ENCODE measurements around the gene PHACTR1.

The PHACTR1 gene

DNA sequence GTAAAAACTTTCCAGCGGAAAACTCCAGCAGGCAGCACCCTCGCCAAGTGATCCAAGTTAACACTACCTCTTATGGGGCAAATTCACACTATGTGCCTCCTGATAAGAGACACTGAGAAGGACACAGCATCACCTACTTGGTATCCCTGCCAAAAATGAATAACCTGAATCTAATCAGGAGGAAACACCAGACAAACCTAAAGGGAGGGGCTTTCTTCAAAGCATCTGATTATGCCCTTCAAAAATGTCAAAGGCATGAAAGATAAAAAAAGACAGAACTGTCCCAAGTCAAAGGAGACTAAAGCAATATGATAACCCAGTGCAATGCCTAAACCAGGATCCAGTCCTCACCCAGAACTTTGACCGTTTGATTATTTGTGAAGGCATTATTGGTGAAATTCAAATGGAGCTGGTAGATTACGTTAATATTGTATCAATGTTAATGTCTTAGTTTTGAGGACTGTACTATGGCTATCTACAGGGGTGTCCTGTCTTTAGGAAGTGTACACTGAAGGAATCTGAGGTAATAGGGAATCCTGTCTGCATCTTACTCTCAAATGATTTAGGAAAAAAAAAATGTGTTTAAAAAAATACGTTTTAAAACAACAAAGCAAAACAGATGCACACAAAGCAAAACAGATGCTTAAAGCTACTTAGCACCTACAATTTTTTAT is 603.5 kb downstream of the PHACTR1 start:
- TF ChIP-seq FOXM1 (IDR thresholded peaks at IDR 0.05; ENCODE audit: borderline replicate concordance, low read depth) (no peak), EP300 (IDR thresholded peaks at IDR 0.05; ENCODE audit: borderline replicate concordance) (no peak), NFIC (IDR thresholded peaks at IDR 0.05) (no peak), ZBTB7A (IDR thresholded peaks at IDR 0.05; ENCODE audit: low read depth) (no peak), TCF12 (IDR thresholded peaks at IDR 0.05; ENCODE audit: low read depth) (no peak), TAF1 (IDR thresholded peaks at IDR 0.05; ENCODE audit: low read depth) (no peak), RAD21 (IDR thresholded peaks at IDR 0.05; ENCODE audit: low read depth) (no peak), EGR1 (IDR thresholded peaks at IDR 0.05) (no peak)
- TF ChIP-seq, protein P1, sequence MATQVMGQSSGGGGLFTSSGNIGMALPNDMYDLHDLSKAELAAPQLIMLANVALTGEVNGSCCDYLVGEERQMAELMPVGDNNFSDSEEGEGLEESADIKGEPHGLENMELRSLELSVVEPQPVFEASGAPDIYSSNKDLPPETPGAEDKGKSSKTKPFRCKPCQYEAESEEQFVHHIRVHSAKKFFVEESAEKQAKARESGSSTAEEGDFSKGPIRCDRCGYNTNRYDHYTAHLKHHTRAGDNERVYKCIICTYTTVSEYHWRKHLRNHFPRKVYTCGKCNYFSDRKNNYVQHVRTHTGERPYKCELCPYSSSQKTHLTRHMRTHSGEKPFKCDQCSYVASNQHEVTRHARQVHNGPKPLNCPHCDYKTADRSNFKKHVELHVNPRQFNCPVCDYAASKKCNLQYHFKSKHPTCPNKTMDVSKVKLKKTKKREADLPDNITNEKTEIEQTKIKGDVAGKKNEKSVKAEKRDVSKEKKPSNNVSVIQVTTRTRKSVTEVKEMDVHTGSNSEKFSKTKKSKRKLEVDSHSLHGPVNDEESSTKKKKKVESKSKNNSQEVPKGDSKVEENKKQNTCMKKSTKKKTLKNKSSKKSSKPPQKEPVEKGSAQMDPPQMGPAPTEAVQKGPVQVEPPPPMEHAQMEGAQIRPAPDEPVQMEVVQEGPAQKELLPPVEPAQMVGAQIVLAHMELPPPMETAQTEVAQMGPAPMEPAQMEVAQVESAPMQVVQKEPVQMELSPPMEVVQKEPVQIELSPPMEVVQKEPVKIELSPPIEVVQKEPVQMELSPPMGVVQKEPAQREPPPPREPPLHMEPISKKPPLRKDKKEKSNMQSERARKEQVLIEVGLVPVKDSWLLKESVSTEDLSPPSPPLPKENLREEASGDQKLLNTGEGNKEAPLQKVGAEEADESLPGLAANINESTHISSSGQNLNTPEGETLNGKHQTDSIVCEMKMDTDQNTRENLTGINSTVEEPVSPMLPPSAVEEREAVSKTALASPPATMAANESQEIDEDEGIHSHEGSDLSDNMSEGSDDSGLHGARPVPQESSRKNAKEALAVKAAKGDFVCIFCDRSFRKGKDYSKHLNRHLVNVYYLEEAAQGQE (IDR thresholded peaks at IDR 0.05; ENCODE audit: low read depth) = no peak
- TF ChIP-seq, protein P2, sequence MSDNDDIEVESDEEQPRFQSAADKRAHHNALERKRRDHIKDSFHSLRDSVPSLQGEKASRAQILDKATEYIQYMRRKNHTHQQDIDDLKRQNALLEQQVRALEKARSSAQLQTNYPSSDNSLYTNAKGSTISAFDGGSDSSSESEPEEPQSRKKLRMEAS (IDR thresholded peaks at IDR 0.05) = no peak

DNA sequence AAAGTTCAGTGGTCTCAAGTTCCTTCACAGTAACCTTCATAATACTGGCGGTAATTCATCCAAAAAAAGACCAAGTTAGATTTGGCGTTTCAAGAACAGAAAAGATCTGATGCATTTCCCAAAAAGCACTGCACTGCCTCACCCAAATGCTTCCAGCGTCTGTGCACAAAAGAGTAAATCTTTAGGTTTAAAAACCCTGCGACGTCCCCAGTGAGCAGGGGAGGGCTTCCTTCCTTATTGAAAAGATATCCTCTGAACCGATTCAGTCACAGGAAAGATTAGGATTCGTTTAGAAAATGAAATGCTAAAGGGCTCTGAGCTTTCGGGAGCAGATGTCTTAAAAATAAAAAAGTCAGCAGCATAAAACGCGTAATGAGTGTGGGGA is 611.1 kb downstream of the PHACTR1 start:
- TF ChIP-seq EGR1 (IDR thresholded peaks at IDR 0.05) (no peak), FOXM1 (IDR thresholded peaks at IDR 0.05; ENCODE audit: borderline replicate concordance, low read depth) (no peak), NFIC (IDR thresholded peaks at IDR 0.05) (no peak), YY1 (IDR thresholded peaks at IDR 0.05; ENCODE audit: low read depth) (no peak), TEAD4 (IDR thresholded peaks at IDR 0.05) (no peak)
- TF ChIP-seq, protein P1 (IDR thresholded peaks at IDR 0.05; ENCODE audit: low read depth) = no peak

DNA sequence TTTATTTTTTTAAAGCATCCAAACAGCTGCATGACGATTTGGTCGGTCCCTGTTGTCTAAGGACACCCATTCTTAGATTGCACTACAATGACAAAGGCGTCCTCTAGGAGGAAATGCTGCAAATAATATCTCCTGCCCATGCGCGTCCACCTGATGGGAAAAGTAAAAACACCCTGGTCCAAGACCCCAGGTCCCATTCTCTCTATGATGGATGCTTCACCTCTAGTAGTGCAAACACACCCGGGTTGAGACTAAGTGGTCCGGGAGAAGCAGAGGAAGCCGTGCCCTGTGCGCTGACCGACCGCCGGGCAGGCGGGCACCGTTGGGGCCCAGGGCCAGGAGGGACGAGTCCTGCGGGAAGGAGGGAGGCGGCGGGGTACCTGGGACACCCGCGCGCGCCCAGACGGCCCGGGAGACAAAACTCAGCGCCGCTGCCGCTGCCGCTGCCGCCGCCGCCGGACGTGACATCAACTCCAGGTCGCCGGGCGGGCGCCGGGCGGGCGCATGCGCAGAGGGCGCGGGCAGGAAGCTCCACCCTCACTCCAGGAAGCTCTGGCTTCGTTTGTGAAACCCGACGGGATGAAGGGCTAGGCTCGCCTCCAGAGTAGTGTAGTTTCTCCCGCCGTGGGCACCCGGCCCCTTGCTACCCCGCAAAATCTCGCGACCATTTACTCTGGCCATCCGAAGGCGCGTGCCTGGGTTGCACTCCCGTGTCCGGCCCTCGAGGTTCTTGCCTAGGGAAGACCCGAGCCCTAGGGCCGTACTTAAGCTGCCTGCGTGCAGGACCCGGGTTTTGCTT is 611.7 kb downstream of the PHACTR1 start, which contains the start of gene TBC1D7:
TBC1D7 (minus strand) TSS at position 462 of the 799 bp plus-strand sequence. CDS start 1,639 bp downstream, outside the sequence.
- peak; percentile 74; the same call in 1 of the 2 replicates for TF ChIP-seq TAF1 (IDR thresholded peaks at IDR 0.05; ENCODE audit: low read depth)
- TF ChIP-seq CREB1 (IDR thresholded peaks at IDR 0.05; ENCODE audit: low read depth) = 0 out of 2 replicates have a peak, but pooled peaks have one; percentile 26
- TF ChIP-seq ZBTB7A (IDR thresholded peaks at IDR 0.05; ENCODE audit: low read depth) = no peak
- no peak for TF ChIP-seq TEAD4 (IDR thresholded peaks at IDR 0.05)
- TF ChIP-seq, protein P2 (IDR thresholded peaks at IDR 0.05) = peak; percentile 69
- TF ChIP-seq TCF12 (IDR thresholded peaks at IDR 0.05; ENCODE audit: low read depth) = no peak
- TF ChIP-seq CEBPB (IDR thresholded peaks at IDR 0.05) = no peak
- no peak for TF ChIP-seq YY1 (IDR thresholded peaks at IDR 0.05; ENCODE audit: low read depth)

DNA sequence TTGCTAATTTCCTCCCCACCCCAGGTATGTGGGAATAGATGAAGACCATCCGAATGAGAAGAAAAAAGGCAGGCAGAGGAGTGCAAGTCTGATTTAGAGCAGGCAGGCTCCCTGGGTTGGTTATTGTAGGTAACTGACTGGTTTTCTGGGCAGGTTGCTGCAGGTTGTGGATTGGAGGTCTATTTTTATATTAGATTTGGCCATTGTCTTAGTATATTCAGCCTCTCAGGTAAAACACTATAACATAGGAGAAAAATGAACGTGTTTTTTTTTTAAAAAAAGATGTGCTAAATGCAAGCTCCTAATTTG is 612.3 kb downstream of the PHACTR1 start:
- TF ChIP-seq FOXM1 (IDR thresholded peaks at IDR 0.05; ENCODE audit: borderline replicate concordance, low read depth) = no peak
- no peak for TF ChIP-seq RAD21 (IDR thresholded peaks at IDR 0.05; ENCODE audit: low read depth)
- TF ChIP-seq TAF1 (IDR thresholded peaks at IDR 0.05; ENCODE audit: low read depth) = no peak
- TF ChIP-seq, protein P3, sequence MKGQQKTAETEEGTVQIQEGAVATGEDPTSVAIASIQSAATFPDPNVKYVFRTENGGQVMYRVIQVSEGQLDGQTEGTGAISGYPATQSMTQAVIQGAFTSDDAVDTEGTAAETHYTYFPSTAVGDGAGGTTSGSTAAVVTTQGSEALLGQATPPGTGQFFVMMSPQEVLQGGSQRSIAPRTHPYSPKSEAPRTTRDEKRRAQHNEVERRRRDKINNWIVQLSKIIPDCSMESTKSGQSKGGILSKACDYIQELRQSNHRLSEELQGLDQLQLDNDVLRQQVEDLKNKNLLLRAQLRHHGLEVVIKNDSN (IDR thresholded peaks at IDR 0.05) = no peak
- TF ChIP-seq TEAD4 (IDR thresholded peaks at IDR 0.05) = no peak
- no peak for TF ChIP-seq CREB1 (IDR thresholded peaks at IDR 0.05; ENCODE audit: low read depth)
- TF ChIP-seq ZBTB7A (IDR thresholded peaks at IDR 0.05; ENCODE audit: low read depth) = no peak
- no peak for TF ChIP-seq EP300 (IDR thresholded peaks at IDR 0.05; ENCODE audit: borderline replicate concordance)
- TF ChIP-seq, protein P2 (IDR thresholded peaks at IDR 0.05) = no peak
- TF ChIP-seq EGR1 (IDR thresholded peaks at IDR 0.05) = no peak
- TF ChIP-seq TCF12 (IDR thresholded peaks at IDR 0.05; ENCODE audit: low read depth) = no peak
- TF ChIP-seq NFIC (IDR thresholded peaks at IDR 0.05) = no peak
- TF ChIP-seq YY1 (IDR thresholded peaks at IDR 0.05; ENCODE audit: low read depth) = no peak
- TF ChIP-seq, protein P1 (IDR thresholded peaks at IDR 0.05; ENCODE audit: low read depth) = no peak
- no peak for TF ChIP-seq CEBPB (IDR thresholded peaks at IDR 0.05)

Data from Ishikawa (cell line).